Spleen (tissue), 7 donors: ENCODE results near the gene ZGPAT.

ENCODE experiments used
- POLR2A ChIP-seq, 3 donors: fragments of 450-650 bp; IDR thresholded peaks; one replicate each; pipeline ENCODE4 v1.5.1; 2017; ENCODE audit warnings: antibody characterized with exemption in 3 of 3, mild to moderate bottlenecking in 1 of 3
- POLR2AphosphoS5 ChIP-seq, 3 donors: sonication (generic); formaldehyde crosslinking; IDR thresholded peaks; one replicate each; pipeline ENCODE4 v1.5.1; 2017; ENCODE audit warnings: antibody characterized with exemption in 3 of 3
- TF ChIP-seq, protein P1 (sequence below), 11 experiments: fragments of 200-600 bp in 7 of 11; fragments of 450-650 bp in 4 of 11; sonication (generic) in 4 of 11; IDR thresholded peaks in 8 of 11; conservative IDR thresholded peaks in 3 of 11; 1 replicate in 7 of 11; 2 replicates in 4 of 11; pipeline versions ENCODE4 v1.4.0 to v1.8.0; 2016 to 2021; ENCODE audit warnings: antibody characterized with exemption in 11 of 11, inconsistent platforms in 4 of 11, mild to moderate bottlenecking in 1 of 11
- donor health status: DM: no; HTN: no; CAD: no; lungs with moderate emphysema.
- donor health status: DM: no; HTN: no; CAD: no.
- donor health status: DM: no; HTN: no; CAD: no.

- TF ChIP-seq POLR2A (IDR thresholded peaks at IDR 0.05), result no peak
- TF ChIP-seq, protein P1, sequence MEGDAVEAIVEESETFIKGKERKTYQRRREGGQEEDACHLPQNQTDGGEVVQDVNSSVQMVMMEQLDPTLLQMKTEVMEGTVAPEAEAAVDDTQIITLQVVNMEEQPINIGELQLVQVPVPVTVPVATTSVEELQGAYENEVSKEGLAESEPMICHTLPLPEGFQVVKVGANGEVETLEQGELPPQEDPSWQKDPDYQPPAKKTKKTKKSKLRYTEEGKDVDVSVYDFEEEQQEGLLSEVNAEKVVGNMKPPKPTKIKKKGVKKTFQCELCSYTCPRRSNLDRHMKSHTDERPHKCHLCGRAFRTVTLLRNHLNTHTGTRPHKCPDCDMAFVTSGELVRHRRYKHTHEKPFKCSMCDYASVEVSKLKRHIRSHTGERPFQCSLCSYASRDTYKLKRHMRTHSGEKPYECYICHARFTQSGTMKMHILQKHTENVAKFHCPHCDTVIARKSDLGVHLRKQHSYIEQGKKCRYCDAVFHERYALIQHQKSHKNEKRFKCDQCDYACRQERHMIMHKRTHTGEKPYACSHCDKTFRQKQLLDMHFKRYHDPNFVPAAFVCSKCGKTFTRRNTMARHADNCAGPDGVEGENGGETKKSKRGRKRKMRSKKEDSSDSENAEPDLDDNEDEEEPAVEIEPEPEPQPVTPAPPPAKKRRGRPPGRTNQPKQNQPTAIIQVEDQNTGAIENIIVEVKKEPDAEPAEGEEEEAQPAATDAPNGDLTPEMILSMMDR (IDR thresholded peaks at IDR 0.05 in 8 of 11, conservative IDR thresholded peaks at IDR 0.05 in 3 of 11), result no peak
- TF ChIP-seq POLR2AphosphoS5 (IDR thresholded peaks at IDR 0.05), result no peak
Measured at GRCh38 chr20:63767886-63768285, 60.0 kb downstream of the ZGPAT start.
